Activated CD4-positive, alpha-beta T cell treated with anti-CD3 and anti-CD28 coated beads for 4 hours (primary cell): Measurements from ENCODE around the gene BEST1.
A peak's percentile ranks its signal among the peaks of the same experiment; 100 is the strongest.

ENCODE experiments used
- DNase-seq, 2 donors: peaks; one replicate each; pipeline ENCODE4 v3.0.0-alpha.2; 2020

BEST1 gene

DNA sequence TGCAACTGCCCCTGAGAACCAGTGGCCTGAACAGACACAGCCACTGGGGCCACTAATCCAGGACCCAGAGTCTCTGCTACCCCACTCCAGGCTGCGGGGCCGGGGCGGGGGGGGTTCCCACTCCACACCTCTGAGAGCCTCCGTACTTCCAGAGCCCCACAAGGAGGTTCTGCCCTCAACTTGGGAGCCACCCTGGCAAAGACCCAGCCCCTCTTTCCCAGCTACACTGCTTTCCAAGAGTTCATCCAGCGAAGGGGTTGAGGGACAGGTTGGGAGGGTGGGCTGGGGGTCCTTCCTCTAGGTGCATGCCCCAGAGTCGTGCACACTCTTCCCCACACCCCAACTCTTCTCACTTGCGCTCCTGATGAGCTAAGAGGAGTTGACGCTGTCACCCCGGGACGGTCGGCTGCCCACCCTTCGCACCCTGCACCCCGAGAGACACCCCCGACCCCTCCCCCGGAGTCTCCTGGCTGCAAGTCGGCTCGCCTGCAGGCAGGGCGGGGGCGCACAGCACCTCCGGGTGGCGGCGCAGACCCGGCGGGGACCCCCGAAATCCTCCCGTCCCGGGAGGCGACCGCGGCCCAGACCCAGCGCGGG, 33.3 kb upstream of the BEST1 start:
- DNase-seq, result no peak

DNA sequence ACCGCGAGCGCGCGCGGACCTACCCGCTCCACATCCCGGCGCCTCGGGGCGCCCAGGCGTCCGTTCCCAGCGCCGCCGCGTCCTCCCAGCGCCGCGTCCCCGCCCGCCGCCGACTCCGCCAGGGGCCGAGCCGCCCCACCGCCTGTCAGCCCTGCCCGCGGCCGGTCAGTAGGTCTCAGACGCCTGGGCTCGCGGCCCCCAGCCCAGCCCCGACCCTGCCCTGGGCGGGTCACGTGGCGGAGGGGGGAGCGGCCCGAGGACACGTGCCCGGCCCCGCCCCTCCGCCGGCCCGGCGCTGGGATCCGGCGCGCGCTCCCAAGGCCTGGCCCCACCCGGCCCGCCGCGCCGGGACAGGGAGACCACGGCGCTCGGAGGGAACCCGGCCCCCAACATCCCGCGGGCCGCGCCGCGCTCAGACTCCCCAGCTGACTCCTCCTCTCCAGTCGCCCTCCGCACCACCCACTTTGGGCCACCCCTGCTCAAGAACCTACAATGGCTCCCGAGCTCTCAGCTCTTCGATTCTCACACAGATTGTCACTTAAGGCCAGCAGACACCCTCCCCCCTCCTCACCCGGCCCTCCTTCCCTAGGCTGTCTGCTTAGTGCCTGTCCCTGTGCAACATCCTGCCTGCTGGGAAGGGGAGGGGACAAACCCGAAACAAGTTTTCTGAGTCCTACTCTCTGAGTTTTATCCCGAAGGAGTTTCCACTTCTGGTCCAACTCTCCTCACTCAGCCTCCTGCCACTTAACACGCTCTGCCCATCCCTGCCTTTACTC, 32.6 kb upstream of the BEST1 start, which contains the start of gene RAB3IL1:
RAB3IL1 (minus strand) TSS at position 233 of the 776 bp plus-strand sequence; CDS start at position 34, 199 bp downstream.
- no peak for DNase-seq

DNA sequence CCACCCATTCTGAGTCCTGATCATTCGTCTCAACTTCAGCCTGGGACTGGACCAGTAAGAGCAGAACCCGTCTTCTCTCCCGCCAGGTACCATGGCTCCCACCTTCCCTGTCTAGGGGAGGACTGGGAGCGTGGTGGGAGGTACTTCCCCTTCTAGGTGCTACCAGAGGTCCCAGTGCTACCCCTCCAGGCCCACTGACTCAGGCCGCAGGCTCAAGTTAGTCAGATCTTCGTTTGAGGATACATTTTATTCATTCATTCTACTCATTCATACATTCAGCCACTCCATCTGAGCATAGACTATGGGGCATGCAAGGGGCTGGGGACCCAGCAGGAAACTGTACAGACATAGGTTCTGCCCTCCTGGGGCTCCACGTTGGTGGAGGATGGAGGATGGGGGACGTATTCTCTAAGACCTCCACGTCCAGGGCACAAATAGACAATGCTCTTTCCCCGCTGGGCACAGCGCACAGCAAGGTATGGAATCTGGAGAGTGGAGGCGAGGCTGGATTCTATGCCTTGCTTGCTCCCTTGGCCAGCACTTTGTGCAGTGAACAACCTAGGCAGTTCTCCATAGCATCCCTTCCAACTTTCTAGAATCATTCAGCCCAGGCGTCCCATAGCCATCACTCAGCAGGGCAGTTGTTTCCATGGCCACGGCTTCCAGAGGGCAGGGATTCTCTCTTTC, 31.8 kb upstream of the BEST1 start:
- DNase-seq, result no peak

DNA sequence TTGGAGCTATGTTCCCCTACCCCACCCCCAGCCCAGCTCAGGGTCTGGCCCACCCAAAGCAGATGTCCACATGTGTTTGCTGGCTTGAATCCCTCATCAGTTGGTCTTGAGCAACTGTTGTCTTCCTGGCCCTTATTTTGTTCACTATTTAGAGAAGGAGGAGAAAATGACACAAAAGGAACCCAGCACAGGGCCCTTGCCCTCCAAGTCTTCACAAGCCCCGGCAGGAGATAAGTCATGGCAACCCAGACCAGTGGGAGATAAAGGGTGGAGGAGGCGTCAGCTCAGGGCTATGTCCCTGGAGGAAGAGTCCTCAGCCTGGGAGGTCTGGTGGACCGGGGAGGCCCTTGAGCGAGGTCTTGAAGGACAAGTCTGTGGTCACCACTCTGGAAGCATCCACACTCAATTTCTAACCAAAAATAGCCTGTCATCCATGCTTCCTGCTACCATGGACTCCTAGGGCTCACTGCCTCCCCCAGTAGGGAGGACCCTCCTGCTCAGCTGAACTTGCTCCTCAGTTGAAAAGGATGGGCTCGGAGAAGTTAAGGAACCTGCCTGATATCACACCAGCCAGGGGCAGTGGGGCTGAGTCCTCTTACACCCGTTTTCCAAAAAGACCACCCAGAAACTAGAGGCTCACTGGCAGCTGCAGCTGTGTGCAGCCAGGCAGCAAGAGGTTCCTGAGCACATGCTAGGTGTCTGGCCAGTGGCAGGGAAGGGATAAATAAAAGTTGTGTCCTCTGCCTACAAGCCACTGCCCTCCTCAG, 31.0 kb upstream of the BEST1 start:
- DNase-seq, result no peak

DNA sequence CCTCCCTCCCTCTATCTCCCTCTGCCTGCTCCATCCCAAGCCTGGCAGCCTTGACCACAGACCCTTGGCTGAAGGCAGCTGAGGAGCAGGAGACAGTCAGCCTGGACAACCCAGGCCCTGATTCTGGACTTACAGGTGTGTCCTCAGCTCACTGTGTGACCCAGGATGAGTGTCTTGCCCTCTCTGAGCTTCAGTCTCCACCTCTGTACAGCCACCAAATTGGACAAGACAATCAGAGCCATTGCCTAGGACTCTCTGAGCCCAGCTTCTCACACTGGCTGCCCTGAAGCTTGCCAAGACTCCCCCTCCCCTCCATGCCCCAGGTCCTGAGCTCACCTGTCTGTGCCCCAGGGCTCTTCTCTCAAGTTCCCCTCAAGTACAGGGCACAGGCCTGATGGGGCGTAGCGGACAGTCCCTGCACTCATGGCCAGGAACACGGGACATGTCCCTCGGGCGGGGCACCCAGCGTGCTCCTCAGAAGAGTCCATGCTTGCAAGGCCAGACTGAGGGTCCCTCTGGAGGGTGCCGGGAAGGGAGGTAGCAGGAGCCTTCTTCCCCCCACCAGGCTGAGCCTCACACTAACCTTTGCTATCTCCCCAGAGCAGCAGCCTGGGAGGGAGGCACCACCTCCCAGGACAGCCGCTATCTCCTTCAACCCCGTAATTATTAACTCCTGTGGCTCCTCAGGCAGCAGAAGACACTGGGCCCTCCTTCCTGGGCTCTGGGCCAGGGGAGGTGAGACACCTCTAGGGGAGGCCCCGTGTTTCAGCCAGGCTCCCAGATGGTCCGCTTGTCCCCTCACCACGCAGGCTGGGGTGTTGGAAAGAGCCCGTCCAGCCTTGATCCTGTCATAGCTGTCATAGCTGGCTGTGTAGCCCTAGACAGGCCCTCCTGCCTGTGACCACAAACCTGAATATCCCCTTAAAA, 30.2 kb upstream of the BEST1 start:
- DNase-seq, result no peak

DNA sequence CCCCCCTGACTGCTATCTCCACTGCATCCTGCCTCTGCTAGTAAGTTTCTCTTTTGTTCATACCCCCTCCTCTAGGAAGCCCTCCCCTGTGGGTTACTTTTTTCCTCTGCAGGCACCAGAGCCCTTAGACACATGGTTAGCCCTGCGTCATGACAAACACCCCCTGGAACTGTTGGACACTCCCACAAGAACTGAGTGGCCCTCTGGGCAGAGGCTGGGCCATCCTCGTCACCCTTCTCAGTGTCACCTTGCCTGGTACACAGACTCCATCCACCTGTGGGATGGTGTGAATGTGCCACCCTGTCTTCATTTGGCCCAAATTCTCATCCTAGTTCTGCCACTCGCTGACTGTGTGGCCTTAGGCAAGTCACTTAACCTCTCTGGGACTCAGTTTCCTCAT, 28.7 kb upstream of the BEST1 start:
- no peak for DNase-seq

DNA sequence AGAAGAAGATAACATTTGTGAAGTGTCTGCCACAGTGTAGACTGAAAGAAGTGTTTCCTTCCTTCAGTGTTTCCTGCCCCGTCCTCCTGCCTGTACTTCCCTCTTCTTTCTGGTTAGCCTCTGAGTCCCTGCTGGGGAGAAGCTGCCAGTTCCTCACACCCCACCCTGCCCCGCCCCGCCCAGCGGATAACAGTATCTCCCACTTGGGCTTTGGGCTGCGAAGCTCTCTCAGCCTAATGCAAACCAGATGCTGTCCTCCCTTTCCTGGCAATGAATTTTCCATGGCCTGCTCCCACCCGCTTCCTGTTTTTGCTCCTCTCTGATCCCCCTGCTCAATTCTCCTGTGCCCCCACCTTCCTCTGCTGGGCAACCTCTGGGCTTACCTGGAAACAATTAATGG, 27.6 kb upstream of the BEST1 start:
- DNase-seq, result no peak

DNA sequence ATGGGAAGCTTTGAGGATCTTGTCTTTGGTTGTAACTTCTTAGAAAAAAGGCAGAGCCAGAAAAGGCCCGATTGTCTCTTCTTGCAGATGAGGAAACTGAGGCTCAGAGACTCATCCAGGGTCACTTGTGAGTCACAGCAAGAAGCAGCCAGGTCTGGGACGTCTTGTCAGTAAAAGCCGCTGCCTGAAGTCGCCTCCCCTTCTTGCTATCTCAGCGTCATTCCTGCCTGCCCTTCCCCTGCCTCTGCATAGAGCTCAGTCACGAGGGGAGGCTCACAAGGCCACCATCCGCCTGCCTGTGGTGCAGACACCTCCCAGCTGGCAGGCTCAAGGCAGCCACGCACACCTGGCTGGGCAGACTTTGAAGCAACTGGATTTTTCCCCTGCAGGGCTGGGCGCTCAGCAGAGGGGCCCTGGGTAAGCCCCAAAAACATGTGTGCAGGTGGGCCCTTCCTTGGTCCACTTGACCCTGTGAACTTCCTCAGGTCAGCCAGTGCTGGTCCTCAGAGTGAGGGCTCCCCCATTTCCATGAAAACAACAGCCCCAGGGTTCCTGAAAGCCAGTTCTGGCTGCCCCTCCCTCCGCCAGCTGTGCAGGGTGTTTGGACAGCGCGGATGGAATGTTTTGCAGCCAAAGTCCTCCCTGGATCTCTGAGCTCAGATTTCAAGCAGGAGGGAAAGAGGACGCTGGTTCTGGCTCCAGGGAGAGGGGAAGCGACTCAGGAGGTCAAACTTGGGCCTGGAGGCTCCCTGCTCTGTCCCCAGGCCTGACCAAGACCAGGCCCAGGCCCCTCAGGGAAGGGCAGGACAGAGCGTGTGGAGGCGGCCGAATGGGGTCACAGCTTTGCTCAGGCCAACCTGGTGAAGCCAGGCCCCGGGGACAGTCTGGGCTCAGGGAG, 26.7 kb upstream of the BEST1 start:
- no peak for DNase-seq

DNA sequence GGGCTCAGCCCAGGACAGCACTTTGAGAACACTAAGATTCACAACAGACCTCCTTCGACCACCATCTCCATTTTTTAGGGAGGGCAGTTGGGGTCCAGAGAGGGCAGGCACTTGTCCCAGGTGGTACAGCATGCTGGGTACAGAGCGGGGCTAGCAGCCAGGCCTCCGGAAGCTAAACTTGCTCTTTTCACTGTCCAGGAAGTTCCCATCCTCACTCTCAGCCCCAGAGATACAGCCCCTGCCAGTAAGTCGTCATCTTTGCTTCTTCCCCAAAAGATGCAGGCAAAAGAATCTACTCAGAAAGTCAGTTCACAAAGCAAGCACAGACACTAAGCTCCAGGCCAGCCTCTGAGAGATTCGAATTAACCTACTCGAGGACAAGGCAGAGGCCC, 26.1 kb upstream of the BEST1 start:
- DNase-seq, result no peak

DNA sequence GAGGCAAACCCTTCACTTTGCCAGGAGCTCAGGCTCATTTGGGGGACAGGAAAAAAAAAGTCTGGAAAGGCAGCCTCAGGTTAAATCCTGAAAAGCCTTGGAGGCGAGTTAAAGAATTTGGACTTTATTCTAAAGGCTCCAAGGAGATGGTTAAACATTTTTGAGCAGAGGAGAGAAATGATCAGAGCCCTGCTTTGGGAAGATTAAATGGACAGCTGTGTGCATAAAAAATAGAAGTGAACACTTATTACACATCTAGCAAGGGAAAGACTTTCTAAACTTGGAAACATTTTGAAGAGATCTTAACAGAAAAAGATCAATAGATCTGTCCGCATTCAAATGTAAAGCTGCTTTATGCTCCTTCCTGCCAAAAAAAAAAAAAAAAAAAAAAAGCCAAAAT, 24.4 kb upstream of the BEST1 start:
- no peak for DNase-seq

DNA sequence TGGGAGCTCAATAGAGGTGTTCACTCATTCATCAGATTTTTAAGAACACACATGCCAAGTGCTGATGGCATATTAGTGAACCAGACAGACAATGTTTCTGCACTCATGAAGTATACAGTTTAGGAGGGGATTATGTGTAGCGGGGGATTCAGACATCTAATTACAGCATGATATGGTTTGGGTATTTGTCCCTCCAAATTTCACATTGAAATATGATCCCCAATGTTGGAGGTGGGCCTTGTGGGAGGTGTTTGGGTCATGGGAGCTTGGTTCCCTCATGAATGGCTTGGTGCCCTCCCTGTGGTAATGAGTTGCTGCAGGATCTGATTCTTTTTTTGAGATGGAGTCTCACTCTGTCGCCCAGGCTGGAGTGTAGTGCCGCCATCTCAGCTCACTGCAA, 23.9 kb upstream of the BEST1 start:
- DNase-seq, result no peak

DNA sequence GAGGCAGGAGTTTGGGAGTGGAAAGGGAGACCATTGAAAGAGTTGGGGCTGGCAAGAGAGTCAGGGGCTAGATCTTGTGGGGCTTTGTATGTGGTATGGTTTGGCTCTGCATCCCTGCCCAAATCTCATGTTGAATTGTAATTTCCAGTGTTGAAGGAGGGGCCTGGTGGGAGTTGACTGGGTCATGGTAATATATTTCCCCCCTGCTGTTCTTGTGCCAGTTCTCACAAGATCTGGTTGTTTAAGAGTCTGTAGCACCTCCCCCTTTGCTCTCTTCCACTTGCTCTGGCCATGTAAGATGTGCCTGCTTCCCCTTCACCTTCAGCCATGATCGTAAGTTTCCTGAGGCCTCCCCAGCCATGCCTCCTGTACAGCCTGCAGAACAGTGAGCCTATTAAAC, 22.6 kb upstream of the BEST1 start:
- DNase-seq, result no peak

DNA sequence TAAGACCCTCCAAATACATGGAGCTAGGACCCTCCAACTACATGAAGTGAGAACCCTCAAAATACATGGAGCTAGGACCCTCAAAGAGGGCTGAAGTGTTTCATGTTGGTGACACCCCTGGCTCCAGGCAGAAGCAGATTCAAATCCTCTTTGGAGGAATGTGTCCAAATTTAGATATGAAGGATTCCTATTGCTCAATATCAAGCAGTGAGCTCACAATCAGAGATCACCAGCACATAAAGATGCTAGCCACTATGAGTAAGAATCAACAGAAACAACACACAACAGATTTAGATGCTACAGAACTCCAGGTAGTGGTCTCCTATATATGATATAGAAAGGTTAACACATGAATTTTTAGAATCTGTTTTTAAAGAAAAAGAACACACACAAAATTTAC, 21.5 kb upstream of the BEST1 start:
- no peak for DNase-seq

DNA sequence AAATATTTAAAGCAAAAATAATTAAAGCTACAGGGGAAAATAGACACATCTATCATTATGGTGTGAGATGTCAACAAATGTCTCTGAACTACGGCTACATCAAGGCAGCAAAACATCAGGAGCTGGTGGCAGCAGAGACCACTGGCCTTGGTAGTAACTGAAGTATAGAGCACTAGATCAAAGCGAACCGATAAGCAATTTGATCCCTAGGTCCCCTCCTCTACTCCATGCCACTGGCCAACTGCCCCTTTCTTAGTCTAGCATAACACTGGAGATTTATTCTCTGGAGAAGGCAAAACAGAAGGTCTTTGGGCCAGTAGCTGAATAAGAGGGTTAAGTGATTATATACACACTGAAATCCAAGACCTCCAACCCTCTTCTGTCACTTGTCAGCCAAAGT, 19.2 kb upstream of the BEST1 start:
- DNase-seq, result no peak

DNA sequence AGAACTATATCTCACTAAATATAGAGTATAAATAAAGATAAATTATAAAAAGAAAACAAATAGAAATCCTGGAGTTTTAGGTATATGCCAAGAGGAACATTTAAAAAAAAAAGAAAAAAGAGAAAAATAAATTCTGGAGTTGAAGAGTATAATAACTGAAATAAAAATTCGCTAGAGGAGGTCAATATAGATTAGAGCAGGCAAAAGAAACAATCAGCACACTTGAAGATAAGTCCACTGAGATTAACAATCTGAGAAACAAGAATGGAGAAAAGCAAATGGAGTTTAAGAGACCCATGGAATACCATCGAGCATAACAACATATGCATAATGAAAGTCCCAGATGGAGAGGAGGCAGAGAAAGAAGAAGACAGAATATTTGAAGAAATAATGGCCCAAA, 14.3 kb upstream of the BEST1 start:
- DNase-seq, result no peak

DNA sequence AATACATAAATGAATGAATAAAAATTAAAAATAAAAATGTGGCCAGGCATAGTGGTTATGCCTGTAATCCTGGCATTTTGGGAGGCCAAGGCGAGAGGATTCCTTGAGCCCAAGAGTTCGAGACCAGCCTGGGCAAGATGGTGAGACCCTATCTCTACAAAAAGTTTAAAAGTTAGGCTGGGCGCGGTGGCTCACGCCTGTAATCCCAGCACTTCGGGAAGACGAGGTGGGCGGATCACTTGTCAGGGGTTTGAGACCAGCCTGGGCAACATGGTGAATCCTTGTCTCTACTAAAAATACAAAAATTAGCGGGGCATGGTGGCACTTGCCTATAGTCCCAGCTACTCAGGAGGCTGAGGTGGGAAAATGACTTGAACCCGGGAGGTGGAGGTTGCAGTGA, 9.7 kb upstream of the BEST1 start:
- no peak for DNase-seq

DNA sequence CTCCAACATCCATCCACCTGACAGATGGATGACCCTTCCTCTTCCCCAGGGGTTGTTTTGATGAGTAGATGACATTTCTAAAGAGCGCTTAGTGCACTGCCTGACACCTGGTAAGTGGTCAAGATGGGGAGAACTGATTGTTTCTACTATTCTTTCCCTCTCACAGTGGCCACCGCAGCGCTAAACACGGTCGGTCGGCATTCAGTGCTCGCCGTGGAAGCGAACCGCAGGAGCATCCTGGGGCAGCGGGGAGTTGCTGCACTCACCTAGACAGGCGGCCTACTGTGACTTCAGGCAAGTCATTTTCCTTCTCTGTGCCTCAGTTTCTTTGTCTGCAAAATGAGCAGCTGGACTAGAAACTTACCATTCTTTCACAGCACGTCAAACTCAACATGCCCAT, 5.0 kb upstream of the BEST1 start:
- DNase-seq, result no peak

DNA sequence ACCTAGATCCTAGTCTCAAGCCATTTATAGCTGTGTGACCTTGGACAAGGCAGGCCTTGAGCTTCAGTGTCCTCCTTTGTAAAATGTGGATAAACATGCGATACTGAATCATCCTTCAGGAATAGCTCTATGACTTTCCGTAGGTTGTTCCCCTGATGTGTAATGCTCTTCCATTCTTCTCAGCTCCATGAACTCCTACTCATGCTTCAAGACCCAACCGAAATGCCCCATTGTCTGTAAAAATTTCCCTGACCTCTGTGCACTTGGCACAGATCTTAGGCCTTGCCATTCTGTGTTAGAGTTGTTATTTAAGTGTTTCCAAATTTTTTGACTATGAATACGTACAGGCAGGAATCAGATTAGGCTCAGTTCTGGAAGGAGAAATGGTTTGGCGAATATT, 3.3 kb upstream of the BEST1 start:
- DNase-seq, result no peak

DNA sequence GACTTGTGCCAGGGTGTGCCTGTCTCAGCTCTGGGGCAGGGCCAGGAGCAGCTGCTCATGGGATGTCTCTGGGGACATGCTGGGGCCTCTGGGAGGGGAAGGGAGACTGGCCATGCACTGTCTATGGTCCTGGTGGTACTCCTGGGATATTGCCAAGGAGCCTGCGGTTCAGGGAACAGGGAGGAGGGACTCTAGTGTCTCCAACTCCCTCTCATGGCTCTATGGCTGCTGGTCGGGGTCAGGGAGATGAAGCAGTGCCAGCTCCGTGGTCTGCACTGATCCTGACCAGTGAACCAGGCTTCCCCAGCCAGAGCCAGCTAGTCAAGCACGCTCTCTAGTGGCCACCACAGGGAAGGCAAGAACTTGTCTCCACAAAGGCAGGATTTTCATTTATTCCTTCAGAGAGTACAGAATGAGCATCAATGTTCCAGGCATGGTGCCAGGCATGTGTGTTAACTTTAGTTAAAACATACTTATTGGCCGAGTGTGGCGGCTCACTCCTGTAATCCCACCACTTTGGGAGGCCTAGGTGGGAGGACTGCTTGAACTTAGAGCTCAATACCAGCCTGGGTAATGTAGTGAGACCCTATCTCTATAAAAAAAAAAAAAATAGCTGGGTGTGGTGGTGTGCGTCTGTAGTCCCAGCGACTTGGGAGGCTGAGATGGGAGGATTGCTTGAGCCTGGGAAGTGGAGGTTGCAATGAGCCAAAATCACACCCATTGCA, 2.5 kb upstream of the BEST1 start:
- DNase-seq, result peak; percentile 56 to 58

DNA sequence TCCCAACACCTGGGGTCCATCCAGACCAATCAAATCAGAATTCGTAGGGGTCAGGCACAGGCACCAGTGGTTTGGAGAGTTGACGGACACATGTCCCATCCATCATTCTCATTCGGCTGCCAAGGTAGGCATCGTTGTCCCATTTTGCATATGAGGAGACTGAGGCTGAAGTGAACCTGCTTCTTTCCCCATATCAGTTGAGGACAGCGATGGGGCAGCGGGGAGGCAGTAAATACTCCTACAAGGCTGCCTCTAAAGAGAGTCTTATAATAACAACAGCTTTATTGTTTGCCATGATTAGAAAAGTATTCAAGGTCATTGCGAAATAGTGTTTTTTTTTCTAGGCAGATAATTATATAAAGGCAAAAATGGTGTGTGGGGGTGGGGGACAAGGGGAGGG, 1.6 kb upstream of the BEST1 start:
- DNase-seq, result no peak
